T-helper 2 cell (primary cell): ENCODE measurements around the gene METRNL.
A peak's percentile ranks its signal among the peaks of the same experiment; 100 is the strongest.

Experiments
- DNase-seq, 5 experiments: peaks; one replicate each; pipeline versions ENCODE4 v3.0.0 to v3.0.0-alpha.2; 2012 to 2022

Gene METRNL

DNA sequence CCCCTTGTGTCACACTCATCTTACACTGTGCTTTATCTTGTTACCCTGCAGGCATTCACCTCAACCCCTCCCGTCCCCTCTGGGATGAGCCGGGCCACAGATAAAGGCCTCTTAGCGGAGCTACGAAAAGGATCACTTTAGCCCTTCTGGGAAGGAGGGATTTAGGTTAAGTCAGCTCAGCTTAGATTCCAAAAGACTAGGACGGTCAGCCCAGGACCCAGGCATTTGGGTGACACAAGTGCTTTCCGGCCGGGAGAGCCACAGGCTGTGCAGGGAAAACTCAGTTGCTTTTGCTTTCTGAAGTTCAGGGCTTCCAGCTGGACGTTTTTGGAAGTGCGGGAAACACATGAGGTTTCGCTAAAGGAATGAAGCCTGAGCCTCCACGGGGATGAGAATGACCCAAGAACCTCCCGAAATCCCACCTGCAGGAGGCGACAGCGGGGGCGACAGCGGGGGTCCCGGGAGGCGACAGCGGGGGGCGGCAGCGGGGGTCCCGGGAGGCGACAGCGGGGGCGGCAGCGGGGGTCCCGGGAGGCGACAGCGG, 11.6 kb upstream of the METRNL start:
- DNase-seq = no peak

DNA sequence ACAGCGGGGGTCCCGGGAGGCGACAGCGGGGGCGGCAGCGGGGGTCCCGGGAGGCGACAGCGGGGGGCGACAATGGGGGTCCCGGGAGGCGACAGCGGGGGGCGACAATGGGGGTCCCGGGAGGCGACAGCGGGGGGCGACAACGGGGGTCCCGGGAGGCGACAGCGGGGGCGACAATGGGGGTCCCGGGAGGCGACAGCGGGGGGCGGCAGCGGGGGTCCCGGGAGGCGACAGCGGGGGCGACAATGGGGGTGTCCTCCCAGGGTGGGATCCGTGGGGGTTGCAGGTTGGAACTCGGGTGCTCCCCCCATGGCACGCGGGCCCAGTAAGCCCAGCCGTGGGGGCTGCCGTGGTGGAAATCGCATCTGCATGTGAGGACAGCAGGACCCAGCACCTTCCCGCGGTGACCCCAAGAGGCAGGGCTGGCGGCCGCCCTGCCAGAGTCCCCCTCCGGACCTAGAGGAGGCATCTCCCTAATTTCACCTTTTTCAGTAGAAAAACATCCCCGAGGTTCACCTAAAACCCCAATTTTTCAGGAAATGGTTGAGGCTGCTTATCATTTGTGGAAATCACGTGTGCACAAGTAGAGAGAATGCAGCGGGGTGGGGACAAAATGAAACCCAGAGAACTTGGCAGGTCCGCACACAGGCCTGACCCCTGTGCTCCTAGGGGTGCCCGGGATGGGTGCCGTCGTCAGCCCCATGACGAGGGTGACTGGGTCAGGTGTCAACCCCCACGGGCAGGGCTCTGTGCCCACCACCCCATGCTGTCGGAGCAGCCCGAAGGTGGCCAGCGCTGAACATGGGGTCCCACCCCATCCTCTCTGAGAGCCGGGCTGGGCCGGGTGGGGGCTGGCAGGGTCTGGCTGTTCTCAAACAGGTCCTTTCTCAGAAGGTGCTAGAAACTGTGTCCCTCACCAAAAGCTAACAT, 10.5 kb upstream of the METRNL start:
- peak in 1 of 5 experiments; percentile 59 for DNase-seq

DNA sequence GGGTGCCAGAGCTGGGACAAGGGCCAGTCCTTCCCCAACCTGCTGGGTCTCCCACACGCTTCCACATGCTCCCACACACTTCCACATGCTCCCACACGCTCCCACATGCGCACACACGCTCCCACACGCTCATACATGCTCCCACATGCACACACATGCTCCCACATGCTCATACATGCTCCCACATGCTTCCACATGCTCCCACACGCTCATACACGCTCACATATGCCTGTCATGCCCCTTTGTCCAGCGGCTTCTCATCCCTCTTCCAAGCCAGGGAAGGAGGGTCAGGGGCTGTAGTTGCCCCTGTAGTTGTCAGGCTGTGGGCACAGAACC, 9.9 kb upstream of the METRNL start:
- no peak for DNase-seq

DNA sequence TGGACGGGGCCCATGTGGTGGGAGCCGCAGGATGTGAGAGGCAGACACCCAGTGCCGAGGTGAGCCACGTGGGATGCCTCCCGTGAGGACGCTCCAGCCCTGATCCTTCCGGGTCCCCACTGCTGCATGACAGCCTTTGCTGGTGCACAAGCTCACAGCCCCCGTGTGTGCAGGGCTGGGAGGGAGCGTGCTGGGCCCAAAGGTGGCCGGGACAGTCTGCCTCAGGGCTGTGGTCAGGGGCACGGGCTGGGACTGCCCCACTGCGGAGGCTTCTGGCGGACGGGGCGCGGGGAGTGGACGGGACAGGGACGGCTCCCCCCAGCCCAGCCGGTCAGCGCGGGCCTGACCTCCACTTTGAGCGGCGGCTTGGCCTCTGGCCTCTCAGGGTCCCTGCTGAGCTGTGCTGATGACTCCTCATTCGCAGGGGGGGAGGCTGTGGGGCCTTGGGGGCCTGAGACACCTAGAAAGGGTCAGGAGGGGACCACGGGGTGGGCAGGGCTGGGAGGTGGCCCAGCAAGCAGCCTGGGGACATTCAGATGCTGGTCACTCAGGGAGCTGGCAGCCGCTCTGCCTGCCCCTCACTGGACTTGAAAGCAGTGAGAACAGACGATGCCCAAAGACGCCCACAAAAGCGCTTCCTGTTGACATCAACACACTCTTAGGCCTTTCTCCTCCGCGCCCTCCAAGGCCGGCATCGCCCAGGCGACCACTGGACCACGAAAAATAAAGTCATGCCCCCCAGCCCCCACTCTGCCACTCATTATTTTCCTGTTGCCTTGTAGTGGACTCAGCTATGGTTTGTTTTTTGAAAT, 9.3 kb upstream of the METRNL start:
- no peak for DNase-seq

DNA sequence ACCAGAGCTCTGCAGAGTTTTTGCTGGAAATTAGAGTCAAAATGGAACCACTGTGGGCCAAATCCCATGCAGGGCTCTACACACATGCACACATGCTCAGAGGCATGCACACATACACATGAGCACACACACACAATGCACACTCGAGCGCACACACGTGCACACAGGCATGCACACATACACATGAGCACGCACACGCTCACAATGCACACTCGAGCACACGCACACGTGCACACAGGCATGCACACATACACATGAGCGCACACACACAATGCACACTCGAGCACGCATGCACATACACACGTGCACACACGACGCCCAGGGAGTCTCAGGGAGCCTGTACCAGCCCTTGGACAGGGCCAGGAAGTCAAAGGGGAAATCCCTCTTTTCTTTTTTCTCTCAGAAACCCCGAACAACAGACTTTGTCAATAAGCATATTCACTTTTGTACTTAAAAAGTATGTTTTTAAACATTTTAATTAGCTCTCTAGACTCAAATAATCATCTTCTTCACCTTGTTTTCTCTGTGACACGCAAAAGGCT, 8.5 kb upstream of the METRNL start:
- DNase-seq = no peak

DNA sequence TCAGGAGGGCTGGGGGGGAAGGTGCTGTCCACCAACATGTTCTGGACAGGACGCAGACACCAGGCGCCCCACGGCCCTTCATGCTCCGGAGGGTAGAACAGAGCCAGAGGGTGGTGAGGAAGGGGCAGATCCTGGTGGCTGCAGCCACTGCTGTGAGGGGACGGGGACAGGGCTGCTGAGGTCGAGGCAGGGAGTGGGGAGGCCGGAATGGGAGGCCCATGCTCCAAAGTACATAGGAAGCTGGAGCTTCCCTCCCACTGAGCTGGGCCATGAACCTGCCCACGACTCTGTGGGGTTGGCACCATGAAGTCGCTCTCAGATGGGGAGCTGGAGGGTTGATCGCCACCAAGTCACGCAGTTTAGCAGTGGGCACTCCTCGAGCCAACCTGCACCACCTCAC, 8.0 kb upstream of the METRNL start:
- no peak for DNase-seq

DNA sequence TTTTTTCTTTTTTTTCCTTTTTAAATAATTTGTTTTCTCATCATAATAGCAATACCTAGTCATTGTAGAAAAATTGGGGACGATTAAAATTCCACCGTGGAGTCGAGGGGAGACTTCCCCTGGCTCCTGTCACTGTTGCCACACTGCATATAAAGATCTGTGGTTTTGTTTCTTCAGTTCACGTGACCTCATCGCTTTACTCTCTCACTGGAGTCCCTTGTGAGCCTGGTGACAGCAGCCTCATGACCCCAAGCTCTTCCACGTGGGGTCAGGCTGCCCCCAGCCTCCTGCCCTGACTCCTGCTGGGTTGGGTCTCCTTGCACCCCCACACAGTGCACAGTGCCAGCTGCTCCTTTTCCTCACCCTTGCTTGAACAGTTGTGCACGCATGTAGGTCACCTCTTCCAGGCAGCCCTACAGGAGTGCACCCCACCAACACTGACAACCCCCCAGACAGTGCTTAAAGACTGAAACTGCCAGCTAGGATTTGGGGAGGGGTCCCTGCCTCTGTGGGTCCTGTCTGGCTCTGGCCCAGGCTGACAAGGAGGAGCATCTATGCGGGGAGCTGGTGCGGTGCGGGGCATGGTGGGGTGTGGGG, 7.3 kb upstream of the METRNL start:
- DNase-seq = peak in 1 of 5 experiments; percentile 56

DNA sequence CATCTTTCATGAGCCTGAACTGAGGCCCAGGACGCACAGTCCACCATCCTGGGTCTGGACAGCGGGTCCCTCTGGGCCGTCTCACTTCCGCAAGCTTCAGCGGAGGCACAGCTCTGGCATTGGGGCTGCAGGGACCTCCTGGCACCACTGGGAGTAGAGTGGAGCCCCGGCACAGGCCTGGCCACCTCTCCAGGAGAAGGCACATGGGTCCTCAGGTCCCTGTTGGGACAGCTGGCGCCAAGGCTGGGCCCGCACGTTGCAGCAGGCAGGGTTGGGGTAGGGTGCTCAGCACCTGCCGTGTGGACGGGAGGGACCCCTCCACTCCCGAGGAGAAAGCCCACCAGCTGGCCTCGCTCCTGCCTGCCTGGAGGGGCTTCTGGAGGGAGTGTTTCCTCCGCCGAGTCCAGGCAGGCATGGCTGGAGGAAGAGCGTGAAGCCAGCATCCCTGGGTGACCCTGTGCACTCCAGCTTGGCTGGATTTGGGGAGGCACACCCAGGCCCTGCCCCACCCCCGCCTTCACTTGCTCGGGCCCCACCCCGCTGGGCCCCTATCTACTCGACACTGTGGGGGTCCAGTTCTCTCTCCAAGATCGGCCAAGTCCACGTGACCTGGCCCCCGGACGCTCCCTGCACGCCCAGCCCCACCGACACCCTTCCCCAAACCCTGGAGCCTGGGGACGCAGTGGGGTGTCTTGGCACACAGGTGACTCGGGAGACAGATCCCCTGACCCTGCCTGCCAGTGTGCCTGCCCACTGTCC, 6.6 kb upstream of the METRNL start:
- no peak for DNase-seq

DNA sequence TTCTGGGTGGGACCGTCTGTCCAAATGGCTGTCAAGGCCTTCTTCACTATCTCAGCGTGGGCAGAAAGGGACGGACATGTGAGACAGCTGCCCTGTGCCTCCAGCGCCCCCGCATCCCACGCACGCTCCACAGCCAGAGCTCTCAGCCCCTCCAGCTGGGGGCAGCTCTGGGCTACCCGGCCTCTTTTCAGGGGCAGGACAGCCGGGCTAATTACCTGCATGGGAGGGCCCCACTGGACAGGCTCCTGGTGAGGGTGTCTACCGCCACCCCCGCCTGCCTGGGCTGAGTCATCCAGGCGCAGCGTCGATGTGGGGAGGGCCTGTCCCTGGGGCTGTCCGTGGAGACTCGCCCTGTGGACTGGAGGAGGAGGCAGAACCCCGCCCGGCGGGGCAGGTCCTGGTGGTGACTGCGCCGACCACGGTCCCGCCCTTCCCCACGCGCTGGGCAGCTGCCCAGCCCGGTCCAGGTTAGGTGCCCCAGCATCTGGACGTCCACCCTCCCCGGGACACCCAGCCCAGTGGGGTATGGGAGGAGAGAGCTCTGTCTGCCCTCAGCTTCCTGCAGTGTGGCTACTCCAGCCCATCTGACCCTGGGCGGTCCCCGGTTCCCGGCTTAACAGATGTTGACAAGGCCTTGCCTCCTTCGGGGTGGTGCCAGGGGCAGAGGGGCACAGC, 5.9 kb upstream of the METRNL start:
- DNase-seq = no peak

DNA sequence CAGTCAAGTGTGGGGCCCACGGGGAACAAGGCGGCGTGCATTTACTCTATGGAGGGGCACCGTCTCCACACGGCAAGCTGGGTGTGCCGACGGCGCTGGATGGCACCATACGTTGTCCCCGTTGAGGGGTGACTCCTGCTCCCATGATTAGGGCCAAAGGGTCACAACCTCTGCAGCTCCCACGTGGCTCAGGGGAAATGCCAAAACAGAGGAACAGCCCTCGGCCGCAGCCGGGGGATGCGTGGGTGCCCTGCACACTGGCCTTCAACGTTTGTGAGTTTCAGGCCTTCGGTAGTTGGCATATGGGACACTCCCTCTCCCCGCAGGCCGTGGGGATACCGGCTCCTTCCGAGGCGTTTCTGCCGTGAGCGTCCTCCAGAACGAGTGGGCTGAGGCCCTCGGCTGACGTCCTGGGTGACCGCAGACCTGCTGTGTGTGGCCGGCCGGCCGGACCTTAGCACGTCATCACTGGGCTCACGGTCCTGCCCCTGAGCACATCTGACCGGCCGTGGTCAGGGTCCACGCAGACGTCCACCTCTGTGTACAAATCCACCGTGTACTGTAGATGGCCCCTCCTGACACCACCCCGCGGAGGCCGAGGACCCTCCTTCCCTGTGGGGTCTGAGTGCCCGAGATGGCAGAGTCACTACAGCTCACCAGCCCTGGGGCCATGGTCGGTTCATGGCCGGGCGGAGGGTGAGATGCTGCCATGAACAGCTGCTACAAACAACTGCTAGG, 4.8 kb upstream of the METRNL start:
- DNase-seq = no peak

DNA sequence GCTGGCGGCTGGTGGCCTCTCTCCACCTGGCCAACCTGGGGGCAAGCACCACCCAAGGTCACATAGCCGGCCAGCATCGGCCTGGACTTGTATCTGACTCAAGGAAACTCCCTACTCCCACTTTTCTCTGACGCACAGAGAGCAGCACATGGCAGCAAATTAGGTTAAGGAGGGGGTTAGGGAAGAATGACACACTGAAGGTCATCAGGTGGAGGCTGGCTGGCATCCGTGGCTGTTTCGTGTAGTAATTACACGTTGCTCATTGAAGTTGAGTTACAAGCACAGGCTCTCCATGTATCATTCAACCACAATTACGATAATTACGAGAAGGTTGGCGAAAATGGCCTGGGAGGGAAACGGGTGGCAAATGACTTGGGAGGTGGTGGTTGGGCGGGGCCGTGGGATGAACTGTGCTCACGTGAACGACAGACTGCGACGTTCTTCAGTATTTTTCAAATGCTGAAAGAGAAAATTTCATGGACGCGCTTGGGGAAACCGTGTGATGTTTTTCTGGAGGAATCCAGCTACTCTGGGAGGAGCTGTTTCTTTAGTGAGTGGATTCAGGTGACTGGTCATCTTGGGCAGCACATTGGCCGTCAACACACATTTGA, 4.0 kb upstream of the METRNL start:
- DNase-seq = no peak

DNA sequence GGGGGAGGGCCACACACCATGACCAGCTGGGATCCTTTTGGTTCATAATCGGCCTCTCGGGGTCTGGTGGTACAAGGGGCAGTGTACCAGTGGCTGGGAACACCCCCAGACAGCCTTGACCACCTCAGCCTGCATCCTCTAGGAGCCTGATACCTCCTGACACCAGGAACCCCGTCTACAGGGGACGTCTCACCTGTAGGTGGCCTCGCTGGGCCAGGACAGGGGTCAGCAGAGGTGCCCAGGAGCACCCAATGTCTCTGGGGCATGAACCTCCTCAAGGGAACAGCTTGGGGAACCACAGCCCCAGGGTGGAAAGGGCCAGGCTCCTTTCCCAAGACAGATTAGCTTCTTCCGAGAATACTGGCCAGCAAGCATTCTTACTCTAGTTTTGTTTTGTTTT, 2.5 kb upstream of the METRNL start:
- DNase-seq = no peak

DNA sequence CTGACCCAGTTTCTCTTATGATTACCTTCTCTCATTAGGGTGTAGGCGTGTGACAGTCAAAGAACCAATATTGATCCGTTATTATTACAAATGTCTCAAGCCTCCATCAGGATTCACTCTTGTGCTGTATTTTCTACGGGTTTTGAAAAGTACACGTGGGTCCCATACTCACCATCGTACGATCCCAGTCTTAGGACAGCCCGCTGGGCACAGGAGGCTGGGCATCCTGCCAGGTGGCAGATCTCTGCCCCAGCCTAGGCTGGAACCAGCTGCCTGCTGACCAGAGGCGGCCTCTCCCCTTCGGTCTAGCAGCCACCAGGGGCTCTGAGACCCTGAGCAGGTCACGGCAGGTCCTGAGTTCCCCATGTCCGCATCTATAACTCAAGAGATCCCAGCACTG, 2.0 kb upstream of the METRNL start:
- DNase-seq = no peak

DNA sequence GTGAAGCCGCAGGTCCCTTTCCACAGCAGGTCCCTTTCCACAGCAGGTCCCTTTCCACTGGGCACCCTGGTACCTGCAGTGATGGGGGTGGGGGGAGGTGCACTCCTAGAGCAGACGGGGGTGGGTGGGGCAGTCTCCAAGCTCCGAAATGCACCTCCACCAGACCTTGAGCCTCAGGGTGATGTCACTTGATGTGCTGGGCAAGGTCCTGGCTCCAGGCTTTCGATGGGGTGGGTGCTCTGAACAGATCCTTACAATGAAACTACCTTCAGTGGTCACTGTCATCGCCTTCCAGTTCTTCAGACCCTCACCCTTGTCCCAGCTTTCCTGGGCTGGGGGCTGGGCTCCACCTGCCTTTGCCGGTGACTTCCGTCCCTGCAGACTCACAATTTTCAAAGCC, 1.5 kb upstream of the METRNL start:
- DNase-seq = no peak

DNA sequence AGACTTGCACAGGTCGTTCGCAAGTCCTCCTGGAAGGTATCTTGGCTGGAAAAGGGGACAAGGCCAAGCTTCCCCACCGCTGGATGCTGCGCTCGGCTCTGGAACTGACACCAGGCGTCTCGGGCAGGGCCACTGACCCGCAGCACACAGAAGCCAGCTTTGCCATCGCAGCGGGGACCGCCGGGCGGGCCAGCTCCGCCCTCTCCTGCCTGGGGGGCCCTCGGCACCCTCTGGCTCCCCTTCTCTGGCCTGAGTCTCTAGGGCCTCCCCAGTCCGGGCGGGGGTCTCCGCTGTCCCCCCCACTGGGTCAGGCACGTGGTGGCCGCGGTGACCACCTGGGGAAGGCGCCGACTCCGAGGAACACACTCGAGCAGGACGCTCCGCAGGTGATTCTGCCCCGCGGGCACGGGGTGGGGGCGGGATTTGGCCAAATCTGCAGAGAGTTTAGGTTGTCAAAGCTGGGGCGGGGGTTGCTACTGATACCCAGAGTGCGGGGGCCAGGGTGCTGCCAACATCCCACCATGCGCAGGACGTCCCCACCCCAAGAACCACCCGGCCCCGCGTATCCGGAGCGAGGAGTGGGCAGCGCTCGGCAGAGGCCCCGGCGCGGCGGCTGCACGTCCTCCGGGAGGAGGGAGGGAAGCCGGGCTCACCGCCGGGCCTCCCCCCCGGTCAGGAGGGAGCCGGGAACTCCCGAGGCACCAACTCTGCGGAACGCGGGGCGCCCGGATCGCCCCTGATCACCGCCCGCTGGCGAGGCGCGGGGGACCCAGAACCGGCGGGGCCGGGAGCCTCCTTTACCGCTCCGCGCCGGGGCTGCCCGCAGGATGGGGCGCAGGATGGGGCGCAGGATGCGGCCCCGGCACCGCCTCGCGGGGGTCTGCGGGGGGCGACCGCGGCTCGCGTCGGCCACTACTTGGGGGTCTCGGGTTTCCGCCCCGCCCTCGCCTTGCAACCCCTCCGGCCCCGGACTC, 744 bp upstream of the METRNL start:
- no peak for DNase-seq

DNA sequence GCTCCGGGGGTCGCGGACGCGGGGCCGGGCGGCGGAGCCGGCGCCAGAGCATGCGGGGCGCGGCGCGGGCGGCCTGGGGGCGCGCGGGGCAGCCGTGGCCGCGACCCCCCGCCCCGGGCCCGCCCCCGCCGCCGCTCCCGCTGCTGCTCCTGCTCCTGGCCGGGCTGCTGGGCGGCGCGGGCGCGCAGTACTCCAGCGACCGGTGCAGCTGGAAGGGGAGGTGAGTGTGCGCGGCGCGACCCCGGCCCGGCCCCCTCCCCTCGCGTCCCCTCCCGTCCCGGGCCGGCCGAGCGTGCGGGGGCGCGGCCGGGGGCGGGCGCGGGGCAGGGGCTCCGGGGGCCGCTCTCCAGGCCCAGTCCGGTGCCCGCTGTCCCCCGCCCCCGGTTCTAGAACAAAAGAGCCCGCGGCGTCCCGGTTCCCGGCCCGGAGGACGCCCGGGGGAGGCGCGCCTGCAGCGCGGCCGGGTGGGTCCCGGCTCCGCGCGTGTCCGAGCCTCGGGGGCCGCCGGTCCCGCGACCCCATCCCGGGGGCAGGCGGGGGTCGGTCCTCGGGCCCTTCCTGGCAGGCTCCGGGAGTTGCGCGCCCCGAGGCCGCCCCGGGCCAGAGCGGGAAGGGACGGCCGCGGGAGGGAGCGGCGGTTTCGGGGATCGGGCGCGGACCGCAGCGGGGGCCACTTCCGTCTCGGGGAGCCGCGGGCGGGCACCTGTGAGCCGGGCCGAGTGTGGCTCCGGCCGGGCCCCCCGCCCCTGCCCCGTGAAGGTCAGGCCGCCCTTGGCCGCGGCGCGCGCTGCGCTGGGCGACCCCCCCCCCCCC, 563 bp downstream of the METRNL start:
- peak in 1 of 5 experiments; percentile 25 for DNase-seq

DNA sequence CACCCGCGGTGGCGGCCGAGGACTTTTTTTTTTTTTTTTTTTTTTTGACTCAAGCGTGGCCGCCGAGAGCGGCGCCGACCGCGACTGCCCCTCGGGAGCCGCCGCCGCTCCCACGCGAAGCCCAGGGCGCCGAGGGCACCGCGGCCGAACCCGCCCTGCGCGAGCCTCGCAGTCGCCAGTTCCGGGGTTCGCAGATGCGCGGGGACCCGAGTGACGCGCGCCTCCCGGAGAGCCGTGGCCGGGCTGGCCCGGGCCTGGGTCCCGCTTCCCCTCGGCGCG, 1.1 kb downstream of the METRNL start:
- DNase-seq = peak in 1 of 5 experiments; percentile 29

DNA sequence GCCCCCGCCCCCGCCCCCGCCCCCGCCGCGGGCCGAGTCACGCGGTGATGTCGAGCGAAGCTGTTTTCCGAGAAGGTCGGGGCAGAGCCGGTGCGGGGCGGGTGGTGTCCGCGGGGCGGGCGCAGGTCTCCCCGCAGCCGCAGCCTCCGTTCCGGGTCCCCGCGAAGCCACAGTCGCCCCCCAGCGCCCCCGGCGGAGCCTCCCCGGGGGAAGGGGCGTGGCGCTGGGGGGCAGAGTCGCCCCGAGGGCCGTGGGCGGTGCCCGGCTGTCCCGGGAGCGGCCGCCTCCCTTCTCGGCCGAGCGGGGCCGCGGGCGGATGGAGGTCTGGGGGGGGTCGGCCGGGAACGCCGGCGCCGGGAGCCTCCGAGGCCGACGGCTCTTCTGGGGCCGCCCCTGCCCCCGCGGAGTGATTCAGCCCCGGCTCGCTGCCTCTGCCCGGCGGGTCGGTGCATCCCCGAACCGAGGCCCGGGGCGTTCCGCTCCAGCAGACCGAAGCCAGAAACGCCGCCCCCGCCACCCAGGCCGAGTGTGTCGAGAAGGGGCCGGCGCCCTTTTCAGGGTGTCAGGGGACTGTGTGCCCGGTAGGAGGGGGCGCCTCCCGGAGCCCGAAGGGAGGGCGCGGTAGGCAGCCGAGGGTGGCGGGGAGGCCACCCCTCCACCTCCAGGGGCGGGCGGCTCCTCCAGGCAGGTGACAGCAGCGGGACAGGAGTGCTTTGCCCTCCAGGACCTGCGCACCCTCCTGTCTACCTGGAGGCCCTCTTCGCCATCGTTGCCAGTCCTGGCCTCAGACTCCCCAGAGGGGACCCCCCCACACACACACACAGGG, 1.7 kb downstream of the METRNL start:
- DNase-seq = peak in 2 of 5 experiments; percentile 21 to 47
